Measurements from ENCODE around the gene FYN.

Gene FYN

GRCh38 chr6:111747829-111748228, 125.4 kb downstream of the FYN start:
- no peak for DNase-seq

GRCh38 chr6:111747396-111747795, 125.9 kb downstream of the FYN start:
- no peak for DNase-seq

- no peak for DNase-seq
Measured at GRCh38 chr6:111746983-111747382, 126.3 kb downstream of the FYN start.

GRCh38 chr6:111745636-111746035, 127.6 kb downstream of the FYN start:
- DNase-seq = no peak

GRCh38 chr6:111745186-111745585, 128.1 kb downstream of the FYN start:
- peak in 1 of 14 donors; percentile 26 for DNase-seq

- DNase-seq = peak in 4 of 14 donors; percentile 38 to 46 (median 42)
Measured at GRCh38 chr6:111743862-111744692, 129.2 kb downstream of the FYN start.

GRCh38 chr6:111743360-111743759, 129.9 kb downstream of the FYN start:
- DNase-seq = no peak

- no peak for DNase-seq
Measured at GRCh38 chr6:111741177-111741952, 131.9 kb downstream of the FYN start.

- no peak for DNase-seq
Measured at GRCh38 chr6:111740506-111740905, 132.7 kb downstream of the FYN start.

GRCh38 chr6:111739257-111739696, 134.0 kb downstream of the FYN start:
- no peak for DNase-seq

GRCh38 chr6:111738631-111739030, 134.6 kb downstream of the FYN start:
- DNase-seq = no peak

- no peak for DNase-seq
Measured at GRCh38 chr6:111738156-111738555, 135.1 kb downstream of the FYN start.

- DNase-seq = no peak
Measured at GRCh38 chr6:111737065-111737521, 136.2 kb downstream of the FYN start.

GRCh38 chr6:111736005-111736608, 137.1 kb downstream of the FYN start:
- peak in 1 of 14 donors; percentile 21 for DNase-seq

- no peak for DNase-seq
Measured at GRCh38 chr6:111734068-111735061, 138.9 kb downstream of the FYN start.

GRCh38 chr6:111732390-111732789, 140.9 kb downstream of the FYN start:
- DNase-seq = no peak

GRCh38 chr6:111731456-111732195, 141.6 kb downstream of the FYN start:
- DNase-seq = no peak

- peak in 10 of 14 donors; percentile 28 to 77 (median 61) for DNase-seq
Measured at GRCh38 chr6:111730864-111731263, 142.4 kb downstream of the FYN start.

GRCh38 chr6:111727802-111728201, 145.4 kb downstream of the FYN start:
- peak in 1 of 14 donors; percentile 12 for DNase-seq

- no peak for DNase-seq
Measured at GRCh38 chr6:111727041-111727440, 146.2 kb downstream of the FYN start.

Measured in C1 segment of cervical spinal cord (tissue), 14 donors.